Measurements from ENCODE around the gene SV2A.

DNA sequence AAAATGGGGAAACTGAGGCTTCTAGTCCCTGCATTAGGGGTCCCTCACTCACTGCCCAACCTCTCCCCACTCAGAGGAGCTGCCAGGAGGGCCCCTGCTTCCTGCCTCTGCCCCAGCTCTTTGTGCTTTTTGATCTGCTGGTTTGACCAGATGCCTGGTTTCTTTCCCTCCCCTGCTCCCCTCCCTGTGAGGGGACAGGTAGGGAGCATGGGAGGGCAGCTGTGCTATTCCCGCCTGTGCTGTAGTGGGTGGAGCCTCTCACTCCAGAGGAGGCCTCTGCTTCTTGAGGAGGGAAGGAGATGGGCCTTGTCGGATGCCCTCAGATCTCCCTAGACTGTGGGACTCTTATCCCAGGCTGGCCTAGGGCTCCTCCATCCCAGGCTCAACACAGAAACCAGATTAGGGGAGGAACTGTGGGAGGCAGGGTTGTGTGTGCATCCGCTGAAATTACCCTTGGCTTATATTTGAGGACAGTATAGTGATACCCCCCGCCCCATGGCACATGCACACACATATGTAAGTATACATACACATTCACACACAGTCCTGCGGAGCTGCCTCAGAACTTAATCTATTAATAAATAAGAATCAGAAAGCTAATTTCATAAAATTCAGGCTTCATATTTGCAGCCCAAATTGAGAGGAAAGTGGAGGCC is 13.7 kb downstream of the SV2A start:
- TF ChIP-seq, protein P1, sequence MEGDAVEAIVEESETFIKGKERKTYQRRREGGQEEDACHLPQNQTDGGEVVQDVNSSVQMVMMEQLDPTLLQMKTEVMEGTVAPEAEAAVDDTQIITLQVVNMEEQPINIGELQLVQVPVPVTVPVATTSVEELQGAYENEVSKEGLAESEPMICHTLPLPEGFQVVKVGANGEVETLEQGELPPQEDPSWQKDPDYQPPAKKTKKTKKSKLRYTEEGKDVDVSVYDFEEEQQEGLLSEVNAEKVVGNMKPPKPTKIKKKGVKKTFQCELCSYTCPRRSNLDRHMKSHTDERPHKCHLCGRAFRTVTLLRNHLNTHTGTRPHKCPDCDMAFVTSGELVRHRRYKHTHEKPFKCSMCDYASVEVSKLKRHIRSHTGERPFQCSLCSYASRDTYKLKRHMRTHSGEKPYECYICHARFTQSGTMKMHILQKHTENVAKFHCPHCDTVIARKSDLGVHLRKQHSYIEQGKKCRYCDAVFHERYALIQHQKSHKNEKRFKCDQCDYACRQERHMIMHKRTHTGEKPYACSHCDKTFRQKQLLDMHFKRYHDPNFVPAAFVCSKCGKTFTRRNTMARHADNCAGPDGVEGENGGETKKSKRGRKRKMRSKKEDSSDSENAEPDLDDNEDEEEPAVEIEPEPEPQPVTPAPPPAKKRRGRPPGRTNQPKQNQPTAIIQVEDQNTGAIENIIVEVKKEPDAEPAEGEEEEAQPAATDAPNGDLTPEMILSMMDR (IDR thresholded peaks at IDR 0.05; ENCODE audit: low read depth, low read length) = no peak
- TF ChIP-seq EZH2phosphoT487 (IDR thresholded peaks at IDR 0.05; ENCODE audit: low read depth) = no peak
